PC-9 (cell line): ENCODE data around the gene MEMO1. TPM values are rescaled to one million over a fixed set of nuclear protein-coding genes. Genes with fewer than 3 reads are reported as not detected.

Source experiments
- BruUV-seq: library from RNA; stranded (reverse); fragments of 400-500 nt; replicated peaks from 2 replicates; lab custom pipeline; 2021; lab: Mats Ljungman, UMichigan
- CTCF ChIA-PET: fragments of 300-600 bp; sonication (Branson Sonifier 250); formaldehyde crosslinking; loops from one replicate; lab custom pipeline; 2022; ENCODE audit warnings: antibody characterized with exemption; lab: Charles Lee
- POLR2A ChIA-PET: fragments of 300-600 bp; sonication (Branson Sonifier 250); formaldehyde crosslinking; loops from one replicate; lab custom pipeline; 2022; ENCODE audit warnings: antibody characterized with exemption; ENCODE audit not compliant: unreplicated experiment; lab: Charles Lee
- DNase-seq, 2 experiments: peaks; one replicate each; pipeline versions ENCODE4 v3.0.0 to v3.0.0-alpha.2; 2015 to 2022; ENCODE audit warnings: mixed read lengths in 1 of 2
- H2AFZ ChIP-seq: fragments of 200-600 bp; sonication (generic); 2 replicates; pipeline ENCODE4 v1.8.1; 2017; ENCODE audit warnings: antibody characterized with exemption
- H3F3A ChIP-seq: fragments of 200-600 bp; sonication (generic); 2 replicates; pipeline ENCODE4 v1.8.1; 2017; ENCODE audit warnings: antibody characterized with exemption, mild to moderate bottlenecking, low read depth; ENCODE audit not compliant: insufficient read depth
- H3K27ac ChIP-seq: fragments of 200-600 bp; sonication (generic); 2 replicates; pipeline ENCODE4 v1.6.1; 2016; ENCODE audit warnings: mixed run types
- H3K27me3 ChIP-seq: fragments of 200-600 bp; sonication (generic); 2 replicates; pipeline ENCODE4 v1.6.1; 2016; ENCODE audit warnings: low read depth, mixed run types; ENCODE audit not compliant: insufficient read depth
- H3K36me3 ChIP-seq: fragments of 200-600 bp; sonication (generic); 2 replicates; pipeline ENCODE4 v1.6.1; 2016; ENCODE audit warnings: low read depth, mixed run types
- H3K4me1 ChIP-seq: fragments of 200-600 bp; sonication (generic); replicated peaks from 2 replicates; pipeline ENCODE4 v1.6.1; 2016; ENCODE audit warnings: mixed run types; ENCODE audit not compliant: insufficient read depth
- H3K4me2 ChIP-seq: fragments of 200-600 bp; sonication (generic); 2 replicates; pipeline ENCODE4 v1.6.1; 2017; ENCODE audit warnings: mixed run types
- H3K4me3 ChIP-seq: fragments of 200-600 bp; sonication (generic); 2 replicates; pipeline ENCODE4 v1.6.1; 2016; ENCODE audit warnings: mixed run types
- H3K79me2 ChIP-seq: fragments of 200-600 bp; sonication (generic); 2 replicates; pipeline ENCODE4 v1.6.1; 2017; ENCODE audit warnings: low read depth, mixed run types
- H3K9me2 ChIP-seq: fragments of 200-600 bp; sonication (generic); 2 replicates; pipeline ENCODE4 v1.8.1; 2017; ENCODE audit warnings: mild to moderate bottlenecking; ENCODE audit not compliant: insufficient read depth
- H3K9me3 ChIP-seq: fragments of 200-600 bp; sonication (generic); 2 replicates; pipeline ENCODE4 v1.8.1; 2016; ENCODE audit warnings: low read depth; ENCODE audit not compliant: insufficient read depth
- H4K20me1 ChIP-seq: fragments of 200-600 bp; sonication (generic); 2 replicates; pipeline ENCODE4 v1.8.1; 2017; ENCODE audit not compliant: insufficient read depth
- CTCF ChIP-seq: fragments of 200-600 bp; sonication (generic); conservative IDR thresholded peaks from 2 replicates; pipeline ENCODE4 v1.6.1; 2017; ENCODE audit warnings: mixed run types, antibody characterized with exemption, mild to moderate bottlenecking, moderate library complexity
- EZH2 ChIP-seq: fragments of 200-600 bp; sonication (generic); IDR thresholded peaks from 2 replicates; pipeline ENCODE4 v1.8.0; 2017; ENCODE audit warnings: antibody characterized with exemption, low read depth
- intact Hi-C: fragments of 100-400 bp; cut with micrococcal nuclease; formaldehyde crosslinking; loops from one replicate; pipeline ENCODE4 v1.10.0; 2022; ENCODE audit not compliant: unreplicated experiment
- total RNA-seq: library from RNA; stranded (reverse); gene quantifications from 2 replicates; pipeline ENCODE4 v1.2.3, GENCODE V29; 2021

MEMO1 gene
- total RNA-seq, 1 experiment from 2014 or later: 40.2 TPM

GRCh38 chr2:31823558-31823957, 187.2 kb downstream of the MEMO1 start:
- Histone ChIP-seq H3K4me1 (no peaks in the 10 kb centered on the region), H3K9me2 (no peaks in the 10 kb centered on the region), H3K9me3 (peaks cover 33% of the 10 kb centered on the region), H3K4me2 (no peak overlapping the region), H3F3A (no peaks in the 10 kb centered on the region), H2AFZ (no peak overlapping the region), H3K4me3 (no peak overlapping the region), H4K20me1 (no peaks in the 10 kb centered on the region), H3K27ac (no peak overlapping the region), H3K27me3 (no peaks in the 10 kb centered on the region), H3K36me3 (no peaks in the 10 kb centered on the region), H3K79me2 (no peaks in the 10 kb centered on the region)
- no peak for TF ChIP-seq EZH2
- no peak for TF ChIP-seq CTCF
- ChIA-PET POLR2A (no interaction called here), CTCF (no interaction called here)
- DNase-seq: no peak
- no TSS peak for BruUV-seq
- intact Hi-C loops: no loop called here

GRCh38 chr2:31822587-31822986, 188.2 kb downstream of the MEMO1 start:
- no peak overlapping the region for H3K27ac ChIP-seq
- intact Hi-C loops: no loop called here
- H4K20me1 ChIP-seq: no peaks in the 10 kb centered on the region
- H2AFZ ChIP-seq: no peak overlapping the region
- ChIA-PET POLR2A (no interaction called here), CTCF (no interaction called here)
- no peaks in the 10 kb centered on the region for H3K4me1 ChIP-seq
- no peaks in the 10 kb centered on the region for H3K9me2 ChIP-seq
- no peak overlapping the region for H3K4me3 ChIP-seq
- no peak for DNase-seq
- TF ChIP-seq EZH2: no peak
- no peaks in the 10 kb centered on the region for H3F3A ChIP-seq
- no peaks in the 10 kb centered on the region for H3K27me3 ChIP-seq
- peaks cover 25% of the 10 kb centered on the region for H3K9me3 ChIP-seq
- H3K36me3 ChIP-seq: no peaks in the 10 kb centered on the region
- no peak overlapping the region for H3K4me2 ChIP-seq
- no TSS peak for BruUV-seq
- H3K79me2 ChIP-seq: no peaks in the 10 kb centered on the region

Other genes with a start within 250 kb of the MEMO1 start
- gene DPY30, start 28.8 kb upstream of the MEMO1 start, total RNA-seq: 89.6 and 109 TPM in 2 replicates
- 17.2 and 19.2 TPM in 2 replicates for gene SPAST, start 52.5 kb upstream of the MEMO1 start, total RNA-seq
- gene SLC30A6, start 154.9 kb upstream of the MEMO1 start, total RNA-seq: 18.5 and 25.7 TPM in 2 replicates